Heart left ventricle (tissue), 13 donors: ENCODE measurements around the gene OLFML2B.

Source experiments
- POLR2A ChIP-seq, 2 donors: fragments of 450-650 bp; IDR thresholded peaks; one replicate each; pipeline ENCODE4 v1.6.1; 2017; ENCODE audit warnings: antibody characterized with exemption in 2 of 2, mild to moderate bottlenecking in 2 of 2, moderate library complexity in 2 of 2
- TF ChIP-seq, protein P1 (sequence below), 12 donors: fragments of 200-600 bp; sonication (generic) in 4 of 12; IDR thresholded peaks; one replicate each; pipeline versions ENCODE4 v1.5.0 to v1.8.0; 2018 to 2022; ENCODE audit warnings: antibody characterized with exemption in 12 of 12, mild to moderate bottlenecking in 5 of 12
- donor health status: ischemic (EF 13 %, LVEDD 7.1; RV severe dilation, severe dysfunction).
- donor health status: DM: no; HTN: yes; CAD: no.
- donor health status: DM: no; HTN: no; CAD: no.
- donor health status: ischemic (EF 25% LVEDD 6.9; RV normal size, moderate dysfunction).
- donor health status: ischemic (EF 25% LVEDD 5.7; RV mildly dilated, moderate dysfunction).
- donor health status: ischemic (EF 35%, LVEDD 5.7; RV mildly dilated, moderate dysfunction).
- donor health status: nonischemic (EF 11% LVEDD 7.7; RV severe dilation, severe dysfunction).
- donor health status: DM: yes; HTN: yes; CAD: no.
- donor health status: PGD.
- donor health status: ischemic (EF 29% LVEDD 5.4; RV normal size, mild dysfunction).
- donor health status: nonischemic (EF 23%, LVEDD 6.1; RV moderate dilation, normal function).

DNA sequence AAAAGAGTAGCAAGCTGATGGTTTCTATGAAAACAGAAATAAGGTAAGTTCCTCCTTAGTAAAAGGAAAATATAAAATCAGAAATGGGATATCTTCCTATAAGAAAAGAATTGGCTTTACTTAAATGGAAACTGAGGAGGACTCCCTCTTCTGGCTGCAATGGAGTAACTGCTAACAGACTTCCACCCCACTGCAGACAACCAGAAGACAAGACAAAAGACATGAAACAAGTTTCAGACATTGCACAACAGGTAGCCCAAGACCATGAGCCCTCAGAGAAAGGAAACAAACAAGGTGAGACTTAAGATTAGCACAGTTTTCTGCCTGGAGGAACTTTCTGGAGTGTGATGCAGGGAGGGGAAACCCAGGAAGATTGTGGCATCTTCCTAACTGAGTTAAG is 17.0 kb upstream of the OLFML2B start:
- TF ChIP-seq, protein P1, sequence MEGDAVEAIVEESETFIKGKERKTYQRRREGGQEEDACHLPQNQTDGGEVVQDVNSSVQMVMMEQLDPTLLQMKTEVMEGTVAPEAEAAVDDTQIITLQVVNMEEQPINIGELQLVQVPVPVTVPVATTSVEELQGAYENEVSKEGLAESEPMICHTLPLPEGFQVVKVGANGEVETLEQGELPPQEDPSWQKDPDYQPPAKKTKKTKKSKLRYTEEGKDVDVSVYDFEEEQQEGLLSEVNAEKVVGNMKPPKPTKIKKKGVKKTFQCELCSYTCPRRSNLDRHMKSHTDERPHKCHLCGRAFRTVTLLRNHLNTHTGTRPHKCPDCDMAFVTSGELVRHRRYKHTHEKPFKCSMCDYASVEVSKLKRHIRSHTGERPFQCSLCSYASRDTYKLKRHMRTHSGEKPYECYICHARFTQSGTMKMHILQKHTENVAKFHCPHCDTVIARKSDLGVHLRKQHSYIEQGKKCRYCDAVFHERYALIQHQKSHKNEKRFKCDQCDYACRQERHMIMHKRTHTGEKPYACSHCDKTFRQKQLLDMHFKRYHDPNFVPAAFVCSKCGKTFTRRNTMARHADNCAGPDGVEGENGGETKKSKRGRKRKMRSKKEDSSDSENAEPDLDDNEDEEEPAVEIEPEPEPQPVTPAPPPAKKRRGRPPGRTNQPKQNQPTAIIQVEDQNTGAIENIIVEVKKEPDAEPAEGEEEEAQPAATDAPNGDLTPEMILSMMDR (IDR thresholded peaks at IDR 0.05): peak in 6 of 12 donors; percentile 11 to 40 (median 23)
- no peak for TF ChIP-seq POLR2A (IDR thresholded peaks at IDR 0.05)
